HEK293T (cell line): ENCODE data around the gene CCDC87.

Experiments used
- FOXK2 ChIP-seq: fragments of 450-650 bp; IDR thresholded peaks from 2 replicates; pipeline ENCODE4 v1.6.1; 2016; ENCODE audit warnings: mild to moderate bottlenecking
- NFRKB ChIP-seq: fragments of 450-650 bp; IDR thresholded peaks from 2 replicates; pipeline ENCODE4 v1.6.1; 2016; ENCODE audit warnings: mild to moderate bottlenecking, moderate library complexity
- SP1 ChIP-seq: fragments of 450-650 bp; IDR thresholded peaks from 2 replicates; pipeline ENCODE4 v1.6.1; 2017

DNA sequence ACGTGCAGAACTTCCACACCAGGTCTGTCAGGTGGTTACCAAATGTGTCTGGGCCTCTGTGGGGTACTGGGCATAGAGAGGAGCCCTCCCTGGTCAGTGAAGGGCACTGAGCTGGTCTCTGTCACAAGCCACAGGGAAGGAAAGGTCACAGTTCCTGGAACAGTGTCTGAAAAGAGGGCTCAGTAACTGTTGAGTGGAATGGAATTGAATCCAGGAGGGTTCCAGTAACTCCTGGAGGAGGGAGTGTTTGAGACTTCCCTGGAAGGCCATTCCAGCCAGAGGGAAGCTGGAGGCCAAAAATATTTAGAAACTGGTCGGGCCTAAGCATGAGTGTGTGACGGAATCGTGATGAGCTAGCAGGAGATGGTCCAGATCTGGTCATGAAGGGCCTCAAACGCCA is 38.3 kb downstream of the CCDC87 start:
- TF ChIP-seq SP1 (no peak), NFRKB (no peak), FOXK2 (no peak)
